IMR-90 (cell line): ENCODE data around the gene MYCT1. TPM values are rescaled to one million over a fixed set of nuclear protein-coding genes. Genes with fewer than 3 reads are reported as not detected.

ENCODE experiments used
- ATAC-seq: fragments of 200-7000 bp; cut with Tn5 transposase; 2 replicates; pipeline ENCODE4 v1.9.1; 2020; ENCODE audit warnings: low read depth, mild to moderate bottlenecking, moderate library complexity
- BruUV-seq: library from RNA; stranded (reverse); fragments of 400-500 nt; replicated peaks from 2 replicates; lab custom pipeline; 2021; lab: Mats Ljungman, UMichigan
- CTCF ChIA-PET: fragments of 300-600 bp; formaldehyde crosslinking; extraction: SDS; loops from one replicate; lab custom pipeline; 2021; ENCODE audit warnings: antibody characterized with exemption; lab: Yijun Ruan, JAX
- POLR2A ChIA-PET: fragments of 300-600 bp; sonication (Branson Sonifier 250); formaldehyde crosslinking; loops from one replicate; lab custom pipeline; 2022; ENCODE audit warnings: antibody characterized with exemption; ENCODE audit not compliant: unreplicated experiment; lab: Charles Lee
- DNase-seq: peaks from one replicate; pipeline ENCODE4 v3.0.0; 2013
- H2AFZ ChIP-seq: replicated peaks from 2 replicates; pipeline ENCODE3; 2013; ENCODE audit warnings: low read length, mild to moderate bottlenecking; ENCODE audit not compliant: poor library complexity
- H2AK5ac ChIP-seq: 2 replicates; pipeline ENCODE4 v1.6.1; 2013; ENCODE audit warnings: low read depth, low read length, inconsistent platforms
- H2AK9ac ChIP-seq: replicated peaks from 2 replicates; pipeline ENCODE3; 2013; ENCODE audit warnings: mild to moderate bottlenecking, low read depth, low read length, moderate library complexity; ENCODE audit not compliant: poor library complexity
- H2BK120ac ChIP-seq: 2 replicates; pipeline ENCODE4 v1.6.1; 2013; ENCODE audit warnings: low read depth, low read length, inconsistent platforms
- H2BK15ac ChIP-seq: 3 replicates; pipeline ENCODE4 v1.6.1; 2013; ENCODE audit warnings: low read depth, low read length, inconsistent platforms
- H2BK20ac ChIP-seq: 2 replicates; pipeline ENCODE4 v1.6.1; 2013; ENCODE audit warnings: low read depth, mild to moderate bottlenecking, inconsistent platforms, low read length, moderate library complexity
- H2BK5ac ChIP-seq: 2 replicates; pipeline ENCODE4 v1.6.1; 2013; ENCODE audit warnings: mild to moderate bottlenecking, low read depth, low read length, inconsistent platforms; ENCODE audit not compliant: poor library complexity, severe bottlenecking
- H3K14ac ChIP-seq: replicated peaks from 2 replicates; pipeline ENCODE4 v1.6.1; 2013; ENCODE audit warnings: low read depth, low read length, inconsistent platforms
- H3K18ac ChIP-seq: 2 replicates; pipeline ENCODE4 v1.6.1; 2013; ENCODE audit warnings: low read depth, low read length, control low read depth
- H3K23ac ChIP-seq: 2 replicates; pipeline ENCODE4 v1.6.1; 2013; ENCODE audit warnings: low read depth, low read length, inconsistent platforms
- H3K27ac ChIP-seq: 2 replicates; pipeline ENCODE4 v1.5.1; 2013; ENCODE audit warnings: mild to moderate bottlenecking, control low read depth, low read length; ENCODE audit not compliant: insufficient read depth
- H3K27me3 ChIP-seq: 2 replicates; pipeline ENCODE4 v1.6.1; 2013; ENCODE audit warnings: low read length; ENCODE audit not compliant: control insufficient read depth, insufficient read depth
- H3K36me3 ChIP-seq: 2 replicates; pipeline ENCODE4 v1.6.1; 2013; ENCODE audit warnings: low read length, mixed read lengths; ENCODE audit not compliant: control insufficient read depth, insufficient read depth
- H3K4ac ChIP-seq: 2 replicates; pipeline ENCODE4 v1.6.1; 2013; ENCODE audit warnings: low read depth, low read length, inconsistent platforms
- H3K4me1 ChIP-seq: 2 replicates; pipeline ENCODE4 v1.6.1; 2013; ENCODE audit warnings: low read length, mixed read lengths; ENCODE audit not compliant: control insufficient read depth, insufficient read depth
- H3K4me2 ChIP-seq: 2 replicates; pipeline ENCODE4 v1.6.1; 2013; ENCODE audit warnings: low read depth, mild to moderate bottlenecking, control low read depth, low read length, moderate library complexity
- H3K4me3 ChIP-seq: 2 replicates; pipeline ENCODE4 v1.5.1; 2013; ENCODE audit warnings: low read depth, mild to moderate bottlenecking, control low read depth, low read length, moderate library complexity; ENCODE audit not compliant: insufficient read depth
- H3K56ac ChIP-seq: 2 replicates; pipeline ENCODE4 v1.6.1; 2013; ENCODE audit warnings: low read length, inconsistent platforms; ENCODE audit not compliant: insufficient read depth; ENCODE audit errors: extremely low read depth
- H3K79me1 ChIP-seq, 2 experiments: 2 replicates each; pipeline ENCODE4 v1.6.1; 2013; ENCODE audit warnings: low read length in 2 of 2, inconsistent platforms in 1 of 2, low read depth in 1 of 2
- H3K9ac ChIP-seq: 2 replicates; pipeline ENCODE4 v1.6.1; 2013; ENCODE audit warnings: low read depth, low read length, control low read depth
- H3K9me1 ChIP-seq: 2 replicates; pipeline ENCODE4 v1.6.1; 2013; ENCODE audit warnings: low read length, inconsistent platforms; ENCODE audit not compliant: insufficient read depth
- H3K9me3 ChIP-seq: 2 replicates; pipeline ENCODE4 v1.6.1; 2013; ENCODE audit warnings: low read length; ENCODE audit not compliant: control insufficient read depth, insufficient read depth
- H4K20me1 ChIP-seq: 2 replicates; pipeline ENCODE4 v1.6.1; 2013; ENCODE audit warnings: low read length, inconsistent platforms; ENCODE audit not compliant: insufficient read depth
- H4K5ac ChIP-seq: 2 replicates; pipeline ENCODE4 v1.6.1; 2013; ENCODE audit warnings: mild to moderate bottlenecking, low read depth, low read length, control low read depth
- H4K8ac ChIP-seq, 2 experiments: 2 replicates each; pipeline ENCODE4 v1.6.1; 2013; ENCODE audit warnings: low read depth in 2 of 2, low read length in 2 of 2, control low read depth in 1 of 2, inconsistent platforms in 1 of 2
- H4K91ac ChIP-seq: 2 replicates; pipeline ENCODE4 v1.6.1; 2013; ENCODE audit warnings: low read depth, low read length, inconsistent platforms; ENCODE audit not compliant: insufficient read depth
- BHLHE40 ChIP-seq: fragments of 150-350 bp; IDR thresholded peaks from 2 replicates; pipeline ENCODE4 v1.6.1; 2016; ENCODE audit warnings: mild to moderate bottlenecking, low read depth, low read length
- CEBPB ChIP-seq: IDR thresholded peaks from 2 replicates; pipeline ENCODE4 v1.6.1; 2012; ENCODE audit warnings: low read depth, low read length, improper control_type of control experiment
- CHD1 ChIP-seq: IDR thresholded peaks from 2 replicates; pipeline ENCODE4 v1.6.1; 2012; ENCODE audit warnings: low read depth, low read length, improper control_type of control experiment
- FOS ChIP-seq: fragments of 150-350 bp; IDR thresholded peaks from 2 replicates; pipeline ENCODE4 v1.6.1; 2016; ENCODE audit warnings: low read depth, low read length
- MAZ ChIP-seq: IDR thresholded peaks from 2 replicates; pipeline ENCODE4 v1.6.1; 2012; ENCODE audit warnings: low read depth, mild to moderate bottlenecking, low read length, improper control_type of control experiment, moderate library complexity, borderline replicate concordance
- MXI1 ChIP-seq: IDR thresholded peaks from 2 replicates; pipeline ENCODE4 v1.6.1; 2012; ENCODE audit warnings: low read depth, mild to moderate bottlenecking, low read length, moderate library complexity, borderline replicate concordance
- POLR2A ChIP-seq: IDR thresholded peaks from 2 replicates; pipeline ENCODE4 v1.6.1; 2012; ENCODE audit warnings: mild to moderate bottlenecking, low read depth, low read length
- RCOR1 ChIP-seq: IDR thresholded peaks from 2 replicates; pipeline ENCODE4 v1.6.1; 2012; ENCODE audit warnings: mild to moderate bottlenecking, low read length, improper control_type of control experiment; ENCODE audit not compliant: insufficient replicate concordance
- RFX5 ChIP-seq: IDR thresholded peaks from 2 replicates; pipeline ENCODE4 v1.8.0; 2012; ENCODE audit warnings: low read depth, mild to moderate bottlenecking, low read length, moderate library complexity
- WGBS, 2 experiments: methylation state at CpG; one replicate each; pipeline versions ENCODE4 v1.1.5 to v1.1.7; 2013; ENCODE audit warnings: missing lambda C conversion rate in 2 of 2; ENCODE audit not compliant: insufficient read length in 1 of 2; ENCODE audit errors: extremely low coverage in 2 of 2; 5-methylcytosine and 5-hydroxymethylcytosine counted together
- dilution Hi-C: fragments of 300-500 bp; cut with HindIII; formaldehyde crosslinking; loops from one replicate; pipeline ENCODE4 v1.14.3; 2018; ENCODE audit warnings: low sequenced_read_pairs; ENCODE audit not compliant: unreplicated experiment
- in situ Hi-C: fragments of 300-500 bp; cut with MboI; formaldehyde crosslinking; loops from 3 replicates; pipeline ENCODE4 v1.14.3; 2019; ENCODE audit warnings: low sequenced_read_pairs, inconsistent platforms, mixed read lengths
- intact Hi-C: fragments of 100-400 bp; cut with micrococcal nuclease; formaldehyde crosslinking; loops from 2 replicates; pipeline ENCODE4 v1.10.0; 2022
- polyA plus RNA-seq, 3 experiments: library from polyadenylated mRNA; depleted of rRNA; stranded (reverse); fragments of >200 nt; gene quantifications; 2 replicates each; pipeline ENCODE4 v1.2.3, GENCODE V29; 2012; ENCODE audit warnings: low replicate concordance in 1 of 3
- total RNA-seq: library from RNA; depleted of rRNA; stranded (reverse); fragments of >200 nt; gene quantifications from 2 replicates; pipeline ENCODE4 v1.2.3, GENCODE V29; 2012
- TF ChIP-seq, protein P1 (sequence below): conservative IDR thresholded peaks from 2 replicates; pipeline ENCODE4 v1.5.1; 2012; ENCODE audit warnings: mild to moderate bottlenecking, low read depth, low read length, improper control_type of control experiment
- TF ChIP-seq, protein P2 (sequence below): fragments of 150-350 bp; IDR thresholded peaks from 2 replicates; pipeline ENCODE4 v1.6.1; 2017; ENCODE audit warnings: mild to moderate bottlenecking, antibody characterized with exemption, low read length, low read depth

The MYCT1 gene
- total and polyA plus RNA-seq, 2 of the 4 experiments (the other 2 are of a cell fraction), result 0.89 to 0.90 TPM

DNA sequence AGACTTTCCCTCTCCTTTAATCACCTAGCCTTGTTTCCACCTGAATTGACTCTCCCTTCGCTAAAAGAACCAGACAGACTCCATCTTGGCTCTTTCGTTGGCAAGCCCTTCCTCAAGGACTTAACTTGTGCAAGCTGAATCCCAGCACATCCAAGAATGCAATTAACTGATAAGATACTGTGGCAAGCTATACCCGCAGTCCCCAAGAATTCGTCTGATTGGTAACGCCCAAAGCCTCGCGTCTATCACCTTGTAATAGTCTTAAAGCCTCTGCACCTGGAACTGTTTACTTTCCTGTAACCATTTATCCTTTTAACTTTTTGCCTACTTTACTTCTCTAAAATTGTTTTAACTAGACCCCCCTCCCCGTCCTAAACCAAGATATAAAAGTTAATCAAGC lies 15.6 kb upstream of the MYCT1 start:
- no peaks in the 10 kb centered on the region for H3K4me1 ChIP-seq
- no peaks in the 10 kb centered on the region for H3K79me1 ChIP-seq
- no peak overlapping the region for H4K5ac ChIP-seq
- ChIA-PET CTCF (no interaction called here), POLR2A (no interaction called here)
- H4K91ac ChIP-seq, result no peak overlapping the region
- no peak overlapping the region for H2AK9ac ChIP-seq
- H3K56ac ChIP-seq, result no peak overlapping the region
- no peak overlapping the region for H3K4ac ChIP-seq
- WGBS, 2 experiments, result 19% methylated on average over 2 of the region's 8 CpGs; no CpG with 5 or more reads in 1 of the 2 experiments
- H3K9me1 ChIP-seq, result no peaks in the 10 kb centered on the region
- no peak overlapping the region for H2BK120ac ChIP-seq
- no peaks in the 10 kb centered on the region for H3K9me3 ChIP-seq
- no peak overlapping the region for H3K9ac ChIP-seq
- no peak for DNase-seq
- H2BK20ac ChIP-seq, result no peak overlapping the region
- no peak overlapping the region for H3K18ac ChIP-seq
- TF ChIP-seq RFX5 (no peak), MAZ (no peak), CHD1 (no peak), POLR2A (no peak), CEBPB (no peak), RCOR1 (no peak), MXI1 (no peak), BHLHE40 (no peak), FOS (no peak)
- TF ChIP-seq, protein P1, sequence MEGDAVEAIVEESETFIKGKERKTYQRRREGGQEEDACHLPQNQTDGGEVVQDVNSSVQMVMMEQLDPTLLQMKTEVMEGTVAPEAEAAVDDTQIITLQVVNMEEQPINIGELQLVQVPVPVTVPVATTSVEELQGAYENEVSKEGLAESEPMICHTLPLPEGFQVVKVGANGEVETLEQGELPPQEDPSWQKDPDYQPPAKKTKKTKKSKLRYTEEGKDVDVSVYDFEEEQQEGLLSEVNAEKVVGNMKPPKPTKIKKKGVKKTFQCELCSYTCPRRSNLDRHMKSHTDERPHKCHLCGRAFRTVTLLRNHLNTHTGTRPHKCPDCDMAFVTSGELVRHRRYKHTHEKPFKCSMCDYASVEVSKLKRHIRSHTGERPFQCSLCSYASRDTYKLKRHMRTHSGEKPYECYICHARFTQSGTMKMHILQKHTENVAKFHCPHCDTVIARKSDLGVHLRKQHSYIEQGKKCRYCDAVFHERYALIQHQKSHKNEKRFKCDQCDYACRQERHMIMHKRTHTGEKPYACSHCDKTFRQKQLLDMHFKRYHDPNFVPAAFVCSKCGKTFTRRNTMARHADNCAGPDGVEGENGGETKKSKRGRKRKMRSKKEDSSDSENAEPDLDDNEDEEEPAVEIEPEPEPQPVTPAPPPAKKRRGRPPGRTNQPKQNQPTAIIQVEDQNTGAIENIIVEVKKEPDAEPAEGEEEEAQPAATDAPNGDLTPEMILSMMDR, result no peak
- TF ChIP-seq, protein P2, sequence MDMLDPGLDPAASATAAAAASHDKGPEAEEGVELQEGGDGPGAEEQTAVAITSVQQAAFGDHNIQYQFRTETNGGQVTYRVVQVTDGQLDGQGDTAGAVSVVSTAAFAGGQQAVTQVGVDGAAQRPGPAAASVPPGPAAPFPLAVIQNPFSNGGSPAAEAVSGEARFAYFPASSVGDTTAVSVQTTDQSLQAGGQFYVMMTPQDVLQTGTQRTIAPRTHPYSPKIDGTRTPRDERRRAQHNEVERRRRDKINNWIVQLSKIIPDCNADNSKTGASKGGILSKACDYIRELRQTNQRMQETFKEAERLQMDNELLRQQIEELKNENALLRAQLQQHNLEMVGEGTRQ, result no peak
- H3K4me2 ChIP-seq, result no peak overlapping the region
- H3K27ac ChIP-seq, result no peak overlapping the region
- no peak overlapping the region for H4K8ac ChIP-seq
- H3K23ac ChIP-seq, result no peak overlapping the region
- no TSS peak for BruUV-seq
- H3K4me3 ChIP-seq, result no peak overlapping the region
- H2BK5ac ChIP-seq, result no peak overlapping the region
- no peaks in the 10 kb centered on the region for H4K20me1 ChIP-seq
- intact Hi-C loops, result no loop called here
- no peak overlapping the region for H2BK15ac ChIP-seq
- in situ Hi-C loops, result no loop called here
- no peaks in the 10 kb centered on the region for H3K36me3 ChIP-seq
- dilution Hi-C loops, result no loop called here
- no peak overlapping the region for H2AFZ ChIP-seq
- no peaks in the 10 kb centered on the region for H3K27me3 ChIP-seq
- H3K14ac ChIP-seq, result no peak overlapping the region
- no peak for ATAC-seq
- no peak overlapping the region for H2AK5ac ChIP-seq
